HepG2 (cell line): ENCODE results near the gene TRIM34. TPM values are rescaled to one million over a fixed set of nuclear protein-coding genes. Genes with fewer than 3 reads are reported as not detected.

Source experiments
- BCL3 ChIP-seq: sonication (generic); formaldehyde crosslinking; IDR thresholded peaks from 2 replicates; pipeline ENCODE4 v1.5.1; 2020; ENCODE audit warnings: mild to moderate bottlenecking, missing genetic modification reagents, moderate library complexity
- DPF2 ChIP-seq: sonication (generic); formaldehyde crosslinking; IDR thresholded peaks from 2 replicates; pipeline ENCODE4 v1.4.0; 2020; ENCODE audit warnings: mild to moderate bottlenecking, low read depth, missing genetic modification reagents, borderline replicate concordance
- ETV5 ChIP-seq: IDR thresholded peaks from 2 replicates; pipeline ENCODE4 v1.6.1; 2018; ENCODE audit warnings: missing biosample characterization, missing genetic modification reagents, inconsistent platforms, borderline replicate concordance
- HINFP ChIP-seq: sonication (generic); formaldehyde crosslinking; IDR thresholded peaks from 2 replicates; pipeline ENCODE4 v1.4.0; 2020; ENCODE audit warnings: low read depth, mild to moderate bottlenecking, missing genetic modification reagents
- IKZF4 ChIP-seq: sonication (generic); formaldehyde crosslinking; IDR thresholded peaks from 2 replicates; pipeline ENCODE4 v1.5.1; 2020; ENCODE audit warnings: borderline replicate concordance, mild to moderate bottlenecking, low read depth, missing genetic modification reagents; ENCODE audit errors: not compliant biosample characterization
- KAT2B ChIP-seq: fragments of 150-350 bp; IDR thresholded peaks from 2 replicates; pipeline ENCODE4 v1.6.1; 2014; ENCODE audit warnings: low read depth, low read length, borderline replicate concordance
- NR2F6 ChIP-seq, 2 experiments: IDR thresholded peaks; 2 replicates each; pipeline ENCODE4 v1.6.1; 2016; ENCODE audit warnings: antibody characterized with exemption in 1 of 2, mild to moderate bottlenecking in 1 of 2
- PAXIP1 ChIP-seq: sonication (generic); formaldehyde crosslinking; conservative IDR thresholded peaks from 2 replicates; pipeline ENCODE4 v1.4.0; 2020; ENCODE audit warnings: mild to moderate bottlenecking, missing genetic modification reagents, moderate library complexity
- SNAPC5 ChIP-seq: sonication (generic); formaldehyde crosslinking; IDR thresholded peaks from 2 replicates; pipeline ENCODE4 v1.8.1; 2023; ENCODE audit warnings: mild to moderate bottlenecking, missing genetic modification reagents, borderline replicate concordance
- SP2 ChIP-seq: sonication (generic); formaldehyde crosslinking; IDR thresholded peaks from 2 replicates; pipeline ENCODE4 v1.5.1; 2020; ENCODE audit warnings: mild to moderate bottlenecking, missing genetic modification reagents
- SRF ChIP-seq: IDR thresholded peaks from 2 replicates; pipeline ENCODE4 v1.6.1; 2011; ENCODE audit warnings: mild to moderate bottlenecking, low read depth, low read length, moderate library complexity
- ZBTB33 ChIP-seq: sonication (generic); formaldehyde crosslinking; IDR thresholded peaks from 2 replicates; pipeline ENCODE4 v1.4.0; 2020; ENCODE audit warnings: missing genetic modification reagents
- ZNF20 ChIP-seq: sonication (generic); formaldehyde crosslinking; IDR thresholded peaks from 2 replicates; pipeline ENCODE4 v1.4.0; 2020; ENCODE audit warnings: mild to moderate bottlenecking, moderate library complexity, missing genetic modification reagents
- ZNF549 ChIP-seq: sonication (generic); formaldehyde crosslinking; IDR thresholded peaks from 2 replicates; pipeline ENCODE4 v1.5.0; 2020; ENCODE audit warnings: missing genetic modification reagents
- ZNF580 ChIP-seq: IDR thresholded peaks from 2 replicates; pipeline ENCODE4 v1.6.1; 2016; ENCODE audit warnings: low read depth, borderline replicate concordance
- ZNF639 ChIP-seq: conservative IDR thresholded peaks from 2 replicates; pipeline ENCODE4 v1.6.1; 2018; ENCODE audit warnings: missing genetic modification reagents
- ZNF781 ChIP-seq: sonication (generic); formaldehyde crosslinking; IDR thresholded peaks from 2 replicates; pipeline ENCODE4 v1.5.1; 2020; ENCODE audit warnings: borderline replicate concordance, mild to moderate bottlenecking, missing genetic modification reagents; ENCODE audit errors: not compliant biosample characterization
- ZNF788 ChIP-seq: sonication (generic); formaldehyde crosslinking; IDR thresholded peaks from 2 replicates; pipeline ENCODE4 v1.5.0; 2020; ENCODE audit warnings: mild to moderate bottlenecking, missing genetic modification reagents, borderline replicate concordance
- polyA plus RNA-seq, 8 experiments: library from polyadenylated mRNA; depleted of rRNA in 3 of 8; stranded (reverse) in 7 of 8; unstranded in 1 of 8; fragments of >200 nt; fragmentation: Illumina TruSeq in 4 of 8; extraction: Trizol in 4 of 8; gene quantifications; 2 replicates each; pipeline versions ENCODE4 v1.2.1 to v1.2.3, GENCODE V29; 2011 to 2016; ENCODE audit warnings: low read depth in 4 of 8, missing spikeins in 1 of 8, mixed read lengths in 1 of 8; ENCODE audit not compliant: insufficient read depth in 1 of 8
- total RNA-seq, 5 experiments: library from RNA; depleted of rRNA; stranded (reverse); fragments of >200 nt; fragmentation: Illumina TruSeq; extraction: Trizol; gene quantifications; 2 replicates each; pipeline ENCODE4 v1.2.3, GENCODE V29; 2016; ENCODE audit warnings: low read depth in 1 of 5

The TRIM34 gene
- total and polyA plus RNA-seq, 2 of the 13 experiments (the other 11 are each of a cell fraction or from before 2014, with no cell fraction given), result 0.13 to 0.42 TPM

- TF ChIP-seq IKZF4 (CRISPR knock-in tag) (no peak), ZNF788 (CRISPR knock-in tag) (no peak), ZNF580 (CRISPR knock-in tag) (0 out of 2 replicates have a peak, but pooled peaks have one; percentile 19), SP2 (CRISPR knock-in tag) (peak; percentile 59), SRF (no peak), ETV5 (CRISPR knock-in tag) (peak; percentile 7; the same call in 1 of the 2 replicates), NR2F6 (IDR thresholded peaks at IDR 0.05) (no peak), NR2F6 (CRISPR knock-in tag; IDR thresholded peaks at IDR 0.05) (no peak), PAXIP1 (CRISPR knock-in tag) (no peak), ZNF639 (CRISPR knock-in tag) (no peak), ZNF781 (CRISPR knock-in tag) (no peak), DPF2 (CRISPR knock-in tag) (no peak), SNAPC5 (CRISPR knock-in tag) (no peak), ZNF20 (no peak), BCL3 (CRISPR knock-in tag) (no peak), KAT2B (no peak), ZNF549 (no peak), HINFP (no peak), ZBTB33 (no peak)
These were observed 60.0 kb downstream of the TRIM34 start, which contains the start of gene TRIM5 (continued) for GRCh38 chr11:5684646-5685362.
